ENCODE measurements around the gene NTMT1. TPM values are rescaled to one million over a fixed set of nuclear protein-coding genes. Genes with fewer than 3 reads are reported as not detected.
A peak's percentile ranks its signal among the peaks of the same experiment; 100 is the strongest.

Gene NTMT1
- total and polyA plus RNA-seq, 9 of the 15 experiments (the other 6 are each of a cell fraction or from before 2014, with no cell fraction given), result 42.1 to 116 (median 74.7) TPM

GRCh38 chr9:129635099-129636065, 9.4 kb downstream of the NTMT1 start:
- H3K9ac ChIP-seq (ENCODE audit: insufficient read depth in 1 of 2, low read depth in 2 of 2, low read length in 2 of 2), result peak overlapping the region in 1 of 2 experiments; percentile 61; a peak in 1 of 4 replicates
- TF ChIP-seq POLR2A (conservative IDR thresholded peaks at IDR 0.05) (peak; percentile 21; the same call in 1 of the 2 replicates), ZNF407 (IDR thresholded peaks at IDR 0.05; ENCODE audit: low read depth) (no peak), TCF7 (IDR thresholded peaks at IDR 0.05; ENCODE audit: borderline replicate concordance) (no peak), ZBTB7A (IDR thresholded peaks at IDR 0.05; ENCODE audit: borderline replicate concordance, control insufficient read depth, low read depth, low read length) (no peak), ZNF77 (CRISPR knock-in tag; IDR thresholded peaks at IDR 0.05) (no peak), SREBF2 (CRISPR knock-in tag; IDR thresholded peaks at IDR 0.05) (no peak), CBFA2T3 (IDR thresholded peaks at IDR 0.05) (no peak), ZNF436 (CRISPR knock-in tag; IDR thresholded peaks at IDR 0.05) (no peak), ZBTB34 (CRISPR knock-in tag; IDR thresholded peaks at IDR 0.05) (no peak), RBFOX2 (IDR thresholded peaks at IDR 0.05; ENCODE audit: low read depth, low read length) (peak; percentile 65; the same call in 1 of the 2 replicates), TEAD4 (IDR thresholded peaks at IDR 0.05; ENCODE audit: low read length) (no peak), TEAD4 (CRISPR knock-in tag; IDR thresholded peaks at IDR 0.05; ENCODE audit: borderline replicate concordance) (no peak), RBM22 (IDR thresholded peaks at IDR 0.05; ENCODE audit: low read depth, low read length, poor library complexity, severe bottlenecking) (peak; percentile 55)

More at GRCh38 chr9:129635099-129636065, 9.4 kb downstream of the NTMT1 start:
- Histone ChIP-seq H3K4me1 (replicated peaks in 1 of 2; ENCODE audit: control insufficient read depth in 2 of 2, insufficient read depth in 2 of 2, low read length in 2 of 2) (peaks cover 4 to 33% of the 10 kb centered on the region in 2 experiments; a peak in 4 of 5 replicates), H3K4me2 (ENCODE audit: insufficient read depth, low read length) (no peak overlapping the region), H4K20me1 (replicated peaks; ENCODE audit: control insufficient read depth, insufficient read depth, low read length) (peaks cover 35% of the 10 kb centered on the region), H3K9me3 (replicated peaks; ENCODE audit: control insufficient read depth, insufficient read depth, low read depth, low read length) (no peaks in the 10 kb centered on the region), H3K27me3 (ENCODE audit: control insufficient read depth in 2 of 2, insufficient read depth in 2 of 2, low read length in 2 of 2) (no peaks in the 10 kb centered on the region), H3K27ac (ENCODE audit: extremely low read depth, low read depth, low read length) (no peak overlapping the region), H3K79me2 (ENCODE audit: control insufficient read depth, insufficient read depth, low read length) (peaks cover 29% of the 10 kb centered on the region), H3K36me3 (ENCODE audit: control insufficient read depth, insufficient read depth, low read length) (peaks cover 91% of the 10 kb centered on the region; the same call in 2 of the 3 replicates), H3K4me3 (no peak overlapping the region), H3K9me1 (ENCODE audit: control insufficient read depth, insufficient read depth, low read length) (no peaks in the 10 kb centered on the region), H2AFZ (ENCODE audit: low read depth, low read length) (no peak overlapping the region)
- DNase-seq (ENCODE audit: extremely low read depth in 1 of 4, low spot score in 3 of 4), result no peak
- in situ Hi-C loops (cut with MboI), result no loop called here
- no peak for FAIRE-seq
- intact Hi-C loops (cut with micrococcal nuclease), result no loop called here
- CTCF ChIA-PET (ENCODE audit: low intra/inter-chr PET ratio), result no interaction called here
- ATAC-seq, result no peak; the same call in 2 of the 3 replicates
- WGBS (ENCODE audit: insufficient coverage, low coverage, missing lambda C conversion rate), result 93% methylated on average over 29 of the region's 34 CpGs
- POLR2A ChIA-PET, result interaction anchor here (0.6 to 1.7 kb wide), 4 partner anchors 15 to 496 kb away, joined by 3 to 6 read pairs (median 4); no protein-coding TSS in a partner anchor
- no TSS peak for BruUV-seq (replicated peaks)

Measured in K562 (cell line).